Kidney (tissue), 14 donors: ENCODE results near the gene ETS1. TPM values are rescaled to one million over a fixed set of nuclear protein-coding genes. Genes with fewer than 3 reads are reported as not detected.

Source experiments
- DNase-seq, 5 donors: peaks; one replicate each; pipeline ENCODE4 v3.0.0-alpha.2; 2013 to 2020
- FAIRE-seq: peaks from 2 replicates; lab custom pipeline; 2012; peaks lifted over from hg19 to GRCh38; lab: Jason Lieb, UNC
- H3K27ac ChIP-seq, 2 donors: one replicate each; pipeline ENCODE4 v1.7.0; 2013; ENCODE audit warnings: low read depth in 2 of 2, low read length in 2 of 2, inconsistent platforms in 1 of 2
- H3K27me3 ChIP-seq: one replicate; pipeline ENCODE4 v1.7.1; 2013; ENCODE audit warnings: low read length, inconsistent platforms; ENCODE audit not compliant: control insufficient read depth, insufficient read depth
- H3K36me3 ChIP-seq, 3 donors: one replicate each; pipeline versions ENCODE4 v1.7.0 to v1.7.1; 2013; ENCODE audit warnings: low read length in 3 of 3, control low read depth in 1 of 3, inconsistent platforms in 1 of 3; ENCODE audit not compliant: insufficient read depth in 3 of 3, control insufficient read depth in 2 of 3
- H3K4me1 ChIP-seq, 3 donors: one replicate each; pipeline versions ENCODE4 v1.7.0 to v1.7.1; 2013; ENCODE audit warnings: low read length in 3 of 3, inconsistent platforms in 1 of 3, low read depth in 1 of 3; ENCODE audit not compliant: control insufficient read depth in 2 of 3, insufficient read depth in 2 of 3
- H3K4me3 ChIP-seq, 3 donors: one replicate each; pipeline versions ENCODE4 v1.7.0 to v1.8.1; 2013; ENCODE audit warnings: low read length in 3 of 3, control low read depth in 1 of 3, inconsistent platforms in 1 of 3
- H3K9ac ChIP-seq, 3 donors: one replicate each; pipeline versions ENCODE4 v1.7.0 to v1.7.1; 2013; ENCODE audit warnings: low read length in 3 of 3, control low read depth in 1 of 3, inconsistent platforms in 1 of 3
- H3K9me3 ChIP-seq, 3 donors: one replicate each; pipeline versions ENCODE4 v1.7.0 to v1.7.1; 2013; ENCODE audit warnings: low read length in 3 of 3, control low read depth in 1 of 3, inconsistent platforms in 1 of 3; ENCODE audit not compliant: control insufficient read depth in 2 of 3, insufficient read depth in 1 of 3
- intact Hi-C: fragments of 100-400 bp; cut with DNase I; formaldehyde crosslinking; loops from one replicate; pipeline ENCODE4 v1.11.1; 2022
- polyA plus RNA-seq: library from polyadenylated mRNA; stranded (reverse); fragments of 350-450 nt; fragmentation: Illumina TruSeq; extraction: RNeasy Lipid Tissue Mini Kit (QIAGEN cat#74804); gene quantifications from one replicate; pipeline ENCODE4 v1.2.3, GENCODE V29; 2014; ENCODE audit warnings: low read depth, low replicate concordance; ENCODE audit not compliant: insufficient read depth
- total RNA-seq: library from RNA; stranded (reverse); fragmentation: NEBNext Ultra II Directional; extraction: Animal tissue kit (Norgen Biotek cat#: 25700); gene quantifications from one replicate; pipeline ENCODE4 v1.2.1, GENCODE V29; 2021
- TF ChIP-seq, protein P1 (sequence below): IDR thresholded peaks from 3 replicates; pipeline ENCODE4 v1.5.1; 2012; ENCODE audit warnings: mild to moderate bottlenecking, moderate library complexity, borderline replicate concordance; ENCODE audit not compliant: insufficient read depth; ENCODE audit errors: extremely low read depth
- donor health status: control.
- donor health status: control.
- donor health status: control.
- donor health status: control.
- donor health status: control.
- donor health status: DM: yes; HTN: yes; CAD: no.
- donor health status: Normal renal cell carcinoma (clear cell type).

ETS1 gene
- total and polyA plus RNA-seq, 2 donors from 2014 or later, result 23.5 to 124 TPM

DNA sequence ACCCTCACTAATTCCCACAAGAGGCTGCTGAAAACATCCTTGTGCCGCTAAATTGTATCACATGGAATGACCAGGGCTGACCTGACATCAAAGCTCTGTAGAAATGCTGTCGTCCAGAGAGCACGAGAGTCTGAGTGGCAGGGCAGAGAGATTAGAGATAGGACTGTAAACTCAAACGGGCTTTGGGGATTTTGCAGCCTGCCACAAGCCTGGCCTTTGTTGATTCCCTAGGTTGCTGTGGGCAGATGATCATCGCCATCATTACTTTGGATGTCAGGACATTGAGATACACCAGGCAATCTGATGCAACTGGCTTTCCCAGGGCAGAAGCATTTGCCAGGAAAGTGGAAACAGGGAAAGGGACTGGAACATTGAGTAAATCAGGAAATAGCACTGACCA, 131.6 kb downstream of the ETS1 start:
- FAIRE-seq (no peak), DNase-seq (no peak)
- Histone ChIP-seq H3K27ac (no peak overlapping the region), H3K9ac (no peak overlapping the region), H3K9me3 (no peaks in the 10 kb centered on the region), H3K27me3 (no peaks in the 10 kb centered on the region), H3K4me1 (peaks cover 0 to 13% (median 11%) of the 10 kb centered on the region in 3 donors), H3K36me3 (peaks cover 0 to 5% (median 3%) of the 10 kb centered on the region in 3 donors), H3K4me3 (no peak overlapping the region)
- intact Hi-C loops, result no loop called here
- TF ChIP-seq, protein P1, sequence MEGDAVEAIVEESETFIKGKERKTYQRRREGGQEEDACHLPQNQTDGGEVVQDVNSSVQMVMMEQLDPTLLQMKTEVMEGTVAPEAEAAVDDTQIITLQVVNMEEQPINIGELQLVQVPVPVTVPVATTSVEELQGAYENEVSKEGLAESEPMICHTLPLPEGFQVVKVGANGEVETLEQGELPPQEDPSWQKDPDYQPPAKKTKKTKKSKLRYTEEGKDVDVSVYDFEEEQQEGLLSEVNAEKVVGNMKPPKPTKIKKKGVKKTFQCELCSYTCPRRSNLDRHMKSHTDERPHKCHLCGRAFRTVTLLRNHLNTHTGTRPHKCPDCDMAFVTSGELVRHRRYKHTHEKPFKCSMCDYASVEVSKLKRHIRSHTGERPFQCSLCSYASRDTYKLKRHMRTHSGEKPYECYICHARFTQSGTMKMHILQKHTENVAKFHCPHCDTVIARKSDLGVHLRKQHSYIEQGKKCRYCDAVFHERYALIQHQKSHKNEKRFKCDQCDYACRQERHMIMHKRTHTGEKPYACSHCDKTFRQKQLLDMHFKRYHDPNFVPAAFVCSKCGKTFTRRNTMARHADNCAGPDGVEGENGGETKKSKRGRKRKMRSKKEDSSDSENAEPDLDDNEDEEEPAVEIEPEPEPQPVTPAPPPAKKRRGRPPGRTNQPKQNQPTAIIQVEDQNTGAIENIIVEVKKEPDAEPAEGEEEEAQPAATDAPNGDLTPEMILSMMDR, result no peak

DNA sequence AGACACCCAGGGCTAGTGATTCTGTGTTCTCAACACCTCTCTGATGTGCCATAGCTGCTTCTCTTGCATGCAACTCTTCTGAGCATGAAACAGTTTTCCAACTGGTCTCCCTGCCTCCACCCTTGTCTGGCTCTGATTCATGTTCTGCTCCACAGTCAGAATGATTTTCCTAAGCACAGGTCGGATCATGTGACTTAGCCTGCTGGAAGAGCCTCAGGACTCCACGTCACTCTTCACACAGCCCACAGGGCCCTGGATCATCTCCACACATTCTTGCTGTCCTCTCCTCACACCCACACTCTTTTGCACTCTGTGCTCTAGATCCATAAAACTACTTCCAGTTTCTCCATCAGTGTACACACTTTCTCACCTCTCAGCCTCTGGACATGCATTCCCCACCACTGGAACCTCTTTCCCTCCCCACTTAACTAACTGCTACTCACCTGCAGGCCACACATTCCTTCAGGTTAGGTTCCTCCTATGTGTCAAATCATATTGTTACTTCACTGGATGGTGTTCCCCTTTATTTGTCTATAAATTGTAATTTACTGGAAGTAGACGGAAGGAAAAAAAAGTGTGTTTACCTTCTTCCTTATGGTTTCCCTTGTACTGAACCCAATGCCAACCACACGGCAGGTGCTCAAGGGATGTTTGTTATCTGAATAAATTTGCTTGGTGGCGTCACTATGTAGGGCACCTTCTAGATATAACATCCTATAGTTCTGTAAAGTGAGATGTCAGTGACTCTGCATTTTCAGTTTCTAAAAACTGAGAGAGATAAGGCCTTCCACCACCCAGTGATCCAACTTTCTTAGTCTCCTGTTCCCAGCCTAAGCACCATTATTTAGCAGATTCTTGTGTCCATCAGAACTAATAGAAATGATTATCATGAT, 133.7 kb downstream of the ETS1 start:
- Histone ChIP-seq H3K4me1 (peaks cover 0 to 19% (median 17%) of the 10 kb centered on the region in 3 donors), H3K4me3 (no peak overlapping the region), H3K27ac (peak overlapping the region; percentile 10 to 51), H3K9ac (no peak overlapping the region), H3K9me3 (no peaks in the 10 kb centered on the region), H3K27me3 (no peaks in the 10 kb centered on the region), H3K36me3 (peaks cover 0 to 5% (median 0%) of the 10 kb centered on the region in 3 donors)
- intact Hi-C loops, result no loop called here
- TF ChIP-seq, protein P1, result no peak
- DNase-seq, result peak in 2 of 5 donors; percentile 37 to 65
- FAIRE-seq, result no peak

DNA sequence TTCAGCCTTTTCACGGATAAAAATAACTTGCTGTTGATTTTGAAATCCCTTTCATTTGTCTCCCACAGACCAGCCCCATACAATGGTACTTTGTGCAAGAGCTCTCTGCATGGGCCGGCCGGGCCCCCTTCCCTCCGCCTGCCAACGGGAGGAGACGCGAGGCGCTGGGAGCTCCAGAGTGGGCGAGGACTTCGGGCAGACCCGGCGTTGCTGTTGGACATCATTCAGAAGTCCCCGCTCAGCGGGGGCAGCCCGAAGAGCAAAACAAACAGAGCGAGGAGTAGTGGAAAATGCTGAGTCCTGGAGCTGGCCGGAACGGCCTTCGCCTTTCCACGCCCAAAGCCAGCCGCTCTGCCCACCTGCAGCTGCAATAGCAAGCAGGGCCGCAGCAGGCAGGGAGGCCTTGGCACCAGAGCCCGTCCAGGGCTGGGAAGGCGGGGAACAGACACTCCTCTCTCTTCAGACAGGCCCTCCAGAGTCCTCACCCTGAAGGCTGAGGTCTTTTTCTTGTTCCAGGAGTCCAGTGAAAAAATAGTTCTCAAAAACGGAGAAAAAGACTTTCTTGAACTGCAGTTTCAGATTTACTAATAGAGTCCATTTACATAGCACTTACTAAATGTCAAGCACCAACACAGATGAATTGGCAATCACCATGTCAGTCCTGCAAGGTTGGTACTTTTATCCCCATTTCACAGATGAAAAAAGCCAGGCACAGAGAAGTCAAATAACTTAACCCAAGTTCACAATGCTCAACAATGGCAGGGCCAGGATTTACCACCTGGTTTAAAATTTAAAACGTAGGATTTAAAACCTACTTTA, 135.5 kb downstream of the ETS1 start:
- no peak overlapping the region for H3K9ac ChIP-seq
- H3K27ac ChIP-seq, result peak overlapping the region; percentile 7 to 51

More for the DNA sequence above, 135.5 kb downstream of the ETS1 start:
- DNase-seq, result peak in 4 of 5 donors; percentile 33 to 92 (median 36)
- Histone ChIP-seq H3K4me3 (no peak overlapping the region), H3K27me3 (no peaks in the 10 kb centered on the region), H3K9me3 (no peaks in the 10 kb centered on the region), H3K36me3 (no peaks in the 10 kb centered on the region), H3K4me1 (peaks cover 0 to 19% (median 17%) of the 10 kb centered on the region in 3 donors)
- FAIRE-seq, result no peak
- intact Hi-C loops, result no loop called here
- TF ChIP-seq, protein P1, result no peak
